BE2C (cell line): ENCODE data around the gene NDUFA8.

ENCODE experiments used
- DNase-seq: peaks from one replicate; pipeline ENCODE4 v3.0.0-alpha.2; 2020
- H3K27me3 ChIP-seq: fragments of 250-450 bp; sonication (Bioruptor Pico); 2 replicates; pipeline ENCODE4 v1.5.1; 2020; ENCODE audit warnings: mild to moderate bottlenecking
- H3K36me3 ChIP-seq: fragments of 250-450 bp; sonication (Bioruptor Pico); 2 replicates; pipeline ENCODE4 v1.5.1; 2020; ENCODE audit warnings: mild to moderate bottlenecking
- H3K4me1 ChIP-seq: fragments of 250-450 bp; sonication (Bioruptor Pico); 2 replicates; pipeline ENCODE4 v1.5.1; 2020
- H3K4me3 ChIP-seq: 2 replicates; pipeline ENCODE4 v1.5.1; 2011; ENCODE audit warnings: low read depth, low read length
- H3K9me3 ChIP-seq: fragments of 250-450 bp; sonication (Bioruptor Pico); 2 replicates; pipeline ENCODE4 v1.5.1; 2020
- CTCF ChIP-seq: IDR thresholded peaks from 2 replicates; pipeline ENCODE4 v1.5.1; 2012; ENCODE audit warnings: mild to moderate bottlenecking, low read depth, low read length

Gene NDUFA8

GRCh38 chr9:122110100-122110833 is 49.3 kb downstream of the NDUFA8 start:
- Histone ChIP-seq H3K9me3 (no peaks in the 10 kb centered on the region), H3K4me1 (no peaks in the 10 kb centered on the region; the same call in 1 of the 2 replicates), H3K4me3 (no peak overlapping the region), H3K27me3 (no peaks in the 10 kb centered on the region), H3K36me3 (no peaks in the 10 kb centered on the region)
- no peak for TF ChIP-seq CTCF
- DNase-seq: no peak

GRCh38 chr9:122109035-122109813 is 50.4 kb downstream of the NDUFA8 start:
- H3K4me1 ChIP-seq: no peaks in the 10 kb centered on the region
- no peak for DNase-seq

GRCh38 chr9:122107291-122107805 is 52.2 kb downstream of the NDUFA8 start:
- no peak overlapping the region for H3K4me3 ChIP-seq

More at GRCh38 chr9:122109035-122109813, 50.4 kb downstream of the NDUFA8 start:
- TF ChIP-seq CTCF: no peak
- H3K4me3 ChIP-seq: no peak overlapping the region
- no peaks in the 10 kb centered on the region for H3K36me3 ChIP-seq
- no peaks in the 10 kb centered on the region for H3K9me3 ChIP-seq
- H3K27me3 ChIP-seq: no peaks in the 10 kb centered on the region

GRCh38 chr9:122106576-122106975 is 53.0 kb downstream of the NDUFA8 start:
- no peak for TF ChIP-seq CTCF
- Histone ChIP-seq H3K9me3 (no peaks in the 10 kb centered on the region), H3K27me3 (no peaks in the 10 kb centered on the region), H3K36me3 (no peaks in the 10 kb centered on the region), H3K4me3 (no peak overlapping the region), H3K4me1 (no peaks in the 10 kb centered on the region)
- DNase-seq: no peak

More at GRCh38 chr9:122107291-122107805, 52.2 kb downstream of the NDUFA8 start:
- no peaks in the 10 kb centered on the region for H3K9me3 ChIP-seq
- H3K27me3 ChIP-seq: no peaks in the 10 kb centered on the region
- no peak for DNase-seq
- H3K4me1 ChIP-seq: no peaks in the 10 kb centered on the region
- no peak for TF ChIP-seq CTCF
- H3K36me3 ChIP-seq: no peaks in the 10 kb centered on the region

- no peaks in the 10 kb centered on the region for H3K27me3 ChIP-seq
- no peak for DNase-seq
- H3K36me3 ChIP-seq: no peaks in the 10 kb centered on the region
- no peak for TF ChIP-seq CTCF
- H3K4me1 ChIP-seq: no peaks in the 10 kb centered on the region
- H3K9me3 ChIP-seq: no peaks in the 10 kb centered on the region
- H3K4me3 ChIP-seq: no peak overlapping the region
Observed at GRCh38 chr9:122103985-122104384, 55.6 kb downstream of the NDUFA8 start.
